Dermis microvascular lymphatic vessel endothelial cell (primary cell): ENCODE data around the gene PCP2. TPM values are rescaled to one million over a fixed set of nuclear protein-coding genes. Genes with fewer than 3 reads are reported as not detected.

Experiments
- DNase-seq, 2 donors: peaks; one replicate each; pipeline versions ENCODE4 v3.0.0 to v3.0.0-alpha.2; 2010; ENCODE audit warnings: low read depth in 2 of 2
- total RNA-seq: library from RNA; depleted of rRNA; stranded (reverse); fragments of >200 nt; gene quantifications from 2 replicates; pipeline ENCODE4 v1.2.1, GENCODE V29; 2014

PCP2 gene
- total RNA-seq, 1 donor from 2014 or later: not detected

DNA sequence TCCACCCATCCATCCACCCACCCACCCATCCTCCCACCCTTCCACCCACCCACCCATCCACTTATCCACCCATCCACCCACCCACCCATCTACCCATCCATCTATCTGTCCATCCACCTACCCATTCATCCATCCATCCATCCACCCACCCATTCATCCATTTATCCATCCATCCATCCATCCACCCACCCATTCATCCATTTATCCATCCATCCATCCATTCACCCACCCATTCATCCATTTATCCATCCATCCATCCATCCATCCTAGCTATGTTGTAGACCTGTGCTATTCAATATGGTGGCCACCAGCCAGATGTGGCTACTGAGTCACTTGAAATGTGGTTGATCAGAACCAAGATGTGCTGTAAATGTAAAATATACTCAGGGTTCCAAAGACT lies 32.8 kb downstream of the PCP2 start:
- DNase-seq: no peak

DNA sequence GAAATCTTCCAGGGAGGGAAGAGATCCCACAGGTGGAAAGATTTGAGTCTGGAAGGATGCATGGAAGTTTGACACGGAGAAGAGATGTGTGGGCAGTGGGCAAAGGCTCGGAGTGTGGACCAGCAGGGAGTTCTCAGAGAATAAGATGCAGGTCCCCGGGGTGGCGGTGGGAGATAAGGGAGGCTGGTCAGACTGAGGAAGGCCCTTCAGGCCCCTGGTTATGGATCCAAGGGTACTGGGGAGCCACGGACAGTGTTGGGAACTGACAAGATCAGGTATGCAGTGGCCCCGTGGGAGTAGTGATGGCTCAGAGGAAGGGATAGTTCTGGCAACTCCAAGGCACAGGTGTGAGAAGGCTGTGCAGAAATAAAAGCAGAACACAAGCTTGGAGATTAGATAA lies 35.3 kb downstream of the PCP2 start:
- no peak for DNase-seq

GRCh38 chr19:7597689-7598088 lies 35.8 kb downstream of the PCP2 start:
- no peak for DNase-seq

- DNase-seq: no peak
Measured at GRCh38 chr19:7596211-7596937, 37.1 kb downstream of the PCP2 start.

- peak in 1 of 2 donors; percentile 17 for DNase-seq
Measured at GRCh38 chr19:7595466-7596133, 37.9 kb downstream of the PCP2 start, which contains the start of gene CAMSAP3. CAMSAP3 (plus strand) TSS chr19:7595863; CDS start chr19:7596003, 140 bp downstream.

DNA sequence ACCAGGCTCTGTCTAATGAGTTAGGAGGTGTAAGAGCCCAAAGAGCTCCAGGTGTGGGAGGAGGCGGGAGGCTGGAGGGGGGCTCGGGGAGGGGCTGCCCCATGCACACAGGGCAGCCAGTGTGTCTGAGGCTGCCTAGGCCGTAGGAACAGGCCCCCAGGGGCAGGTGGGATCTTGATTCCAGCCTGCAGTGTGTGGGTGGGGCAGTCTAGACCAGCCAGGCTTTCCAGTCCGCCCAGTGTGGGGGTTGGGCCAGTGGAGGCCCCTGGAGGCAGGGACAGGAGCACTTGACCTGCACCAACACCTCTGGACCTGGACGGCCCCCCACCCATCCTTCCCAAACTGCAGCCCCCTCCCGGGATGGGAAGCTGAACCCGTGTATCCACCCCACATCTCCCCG lies 43.3 kb downstream of the PCP2 start:
- DNase-seq: no peak

GRCh38 chr19:7589822-7590221 lies 43.7 kb downstream of the PCP2 start:
- DNase-seq: no peak

DNA sequence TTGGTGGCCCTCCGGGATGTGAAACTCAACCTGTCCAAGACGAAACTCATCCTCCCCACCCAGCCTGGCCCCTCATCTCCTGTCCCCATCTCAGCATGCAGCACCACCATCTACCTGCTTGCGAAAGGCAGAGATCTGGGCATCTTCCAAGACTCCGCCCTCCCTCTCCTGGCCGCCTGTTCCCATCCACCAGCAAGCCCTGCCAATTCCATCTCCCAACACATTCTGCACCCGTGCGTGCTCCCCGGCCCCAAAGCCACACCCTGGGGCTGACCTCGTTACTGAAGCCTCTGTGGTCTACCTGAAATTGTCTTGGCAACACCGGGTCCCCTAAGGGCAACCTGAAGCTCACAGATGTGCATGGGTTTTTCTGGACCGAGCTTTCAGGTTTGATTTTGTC lies 51.1 kb downstream of the PCP2 start:
- DNase-seq: no peak

Other genes with a start within 250 kb of the PCP2 start
- 1.8 and 2.3 TPM in 2 replicates for gene PEX11G, start 144.7 kb downstream of the PCP2 start, total RNA-seq
- gene ZNF358, start 117.6 kb downstream of the PCP2 start, total RNA-seq: 8.3 and 21.7 TPM in 2 replicates
- 2.8 and 7.1 TPM in 2 replicates for gene MCOLN1, start 111.1 kb downstream of the PCP2 start, total RNA-seq
- 63.7 and 90.4 TPM in 2 replicates for gene PNPLA6, start 98.0 kb downstream of the PCP2 start, total RNA-seq
- gene CAMSAP3, start 37.9 kb downstream of the PCP2 start, total RNA-seq: under 0.01 TPM in 1 of 2 replicates, not detected in the other
- gene XAB2, start 4.2 kb downstream of the PCP2 start, total RNA-seq: 19.4 and 26.0 TPM in 2 replicates
- gene PET100, start 3.9 kb downstream of the PCP2 start, total RNA-seq: 17.7 and 28.5 TPM in 2 replicates
- gene STXBP2, start 3.4 kb upstream of the PCP2 start, total RNA-seq: 22.3 and 34.8 TPM in 2 replicates
- not detected in 2 replicates for gene RETN, start 35.3 kb upstream of the PCP2 start, total RNA-seq
- not detected in 2 replicates for gene MCEMP1, start 43.4 kb upstream of the PCP2 start, total RNA-seq
- 93.8 and 106 TPM in 2 replicates for gene TRAPPC5, start 47.1 kb upstream of the PCP2 start, total RNA-seq
- not detected in 2 replicates for gene FCER2, start 68.4 kb upstream of the PCP2 start, total RNA-seq
- gene CLEC4G, start 98.4 kb upstream of the PCP2 start, total RNA-seq: under 0.01 TPM in 1 of 2 replicates, not detected in the other
- under 0.01 TPM in 2 replicates for gene CD209, start 113.8 kb upstream of the PCP2 start, total RNA-seq
- 41.8 and 143 TPM in 2 replicates for gene CLEC4M, start 129.5 kb upstream of the PCP2 start, total RNA-seq
- 6.2 and 10.6 TPM in 2 replicates for gene EVI5L, start 196.5 kb upstream of the PCP2 start, total RNA-seq
- not detected in 2 replicates for gene PRR36, start 240.7 kb upstream of the PCP2 start, total RNA-seq